ENCODE measurements around the gene STX8.

Gene STX8

GRCh38 chr17:9367156-9367555 is 208.5 kb downstream of the STX8 start:
- Histone ChIP-seq H3K36me3 (ENCODE audit: control insufficient read depth, insufficient read depth, low read length) (no peaks in the 10 kb centered on the region), H3K27me3 (replicated peaks; ENCODE audit: control insufficient read depth, insufficient read depth, low read length) (no peaks in the 10 kb centered on the region), H3K4me3 (replicated peaks; ENCODE audit: low read depth, low read length) (no peak overlapping the region)
- no peak for TF ChIP-seq CTCF (IDR thresholded peaks at IDR 0.05; ENCODE audit: insufficient read depth, low read length, poor library complexity, severe bottlenecking)
- no peak for DNase-seq (ENCODE audit: extremely low read depth, insufficient read length)

GRCh38 chr17:9364837-9365430 is 210.7 kb downstream of the STX8 start:
- Histone ChIP-seq H3K4me3 (replicated peaks; ENCODE audit: low read depth, low read length) (no peak overlapping the region), H3K36me3 (ENCODE audit: control insufficient read depth, insufficient read depth, low read length) (no peaks in the 10 kb centered on the region), H3K27me3 (replicated peaks; ENCODE audit: control insufficient read depth, insufficient read depth, low read length) (no peaks in the 10 kb centered on the region)
- TF ChIP-seq CTCF (IDR thresholded peaks at IDR 0.05; ENCODE audit: insufficient read depth, low read length, poor library complexity, severe bottlenecking): no peak
- DNase-seq (ENCODE audit: extremely low read depth, insufficient read length): no peak

- Histone ChIP-seq H3K36me3 (ENCODE audit: control insufficient read depth, insufficient read depth, low read length) (no peaks in the 10 kb centered on the region), H3K27me3 (replicated peaks; ENCODE audit: control insufficient read depth, insufficient read depth, low read length) (no peaks in the 10 kb centered on the region), H3K4me3 (replicated peaks; ENCODE audit: low read depth, low read length) (no peak overlapping the region)
- DNase-seq (ENCODE audit: extremely low read depth, insufficient read length): no peak
- no peak for TF ChIP-seq CTCF (IDR thresholded peaks at IDR 0.05; ENCODE audit: insufficient read depth, low read length, poor library complexity, severe bottlenecking)
These were observed 211.9 kb downstream of the STX8 start for GRCh38 chr17:9363440-9364350.

GRCh38 chr17:9361188-9361955 is 214.2 kb downstream of the STX8 start:
- no peak overlapping the region for H3K4me3 ChIP-seq (replicated peaks; ENCODE audit: low read depth, low read length)
- no peak for DNase-seq (ENCODE audit: extremely low read depth, insufficient read length)

GRCh38 chr17:9360677-9361081 is 214.9 kb downstream of the STX8 start:
- no peak for TF ChIP-seq CTCF (IDR thresholded peaks at IDR 0.05; ENCODE audit: insufficient read depth, low read length, poor library complexity, severe bottlenecking)
- Histone ChIP-seq H3K27me3 (replicated peaks; ENCODE audit: control insufficient read depth, insufficient read depth, low read length) (no peaks in the 10 kb centered on the region), H3K36me3 (ENCODE audit: control insufficient read depth, insufficient read depth, low read length) (no peaks in the 10 kb centered on the region), H3K4me3 (replicated peaks; ENCODE audit: low read depth, low read length) (no peak overlapping the region)
- DNase-seq (ENCODE audit: extremely low read depth, insufficient read length): no peak

More at GRCh38 chr17:9361188-9361955, 214.2 kb downstream of the STX8 start:
- TF ChIP-seq CTCF (IDR thresholded peaks at IDR 0.05; ENCODE audit: insufficient read depth, low read length, poor library complexity, severe bottlenecking): no peak
- Histone ChIP-seq H3K36me3 (ENCODE audit: control insufficient read depth, insufficient read depth, low read length) (no peaks in the 10 kb centered on the region), H3K27me3 (replicated peaks; ENCODE audit: control insufficient read depth, insufficient read depth, low read length) (no peaks in the 10 kb centered on the region)
